Glomerular visceral epithelial cell (primary cell): ENCODE results near the gene TMEM256.

ENCODE experiments used
- DNase-seq: peaks from one replicate; pipeline ENCODE4 v3.0.0-alpha.2; 2016; ENCODE audit errors: extremely low spot score

The TMEM256 gene

GRCh38 chr17:7408252-7408727 is 4.4 kb upstream of the TMEM256 start:
- no peak for DNase-seq

DNA sequence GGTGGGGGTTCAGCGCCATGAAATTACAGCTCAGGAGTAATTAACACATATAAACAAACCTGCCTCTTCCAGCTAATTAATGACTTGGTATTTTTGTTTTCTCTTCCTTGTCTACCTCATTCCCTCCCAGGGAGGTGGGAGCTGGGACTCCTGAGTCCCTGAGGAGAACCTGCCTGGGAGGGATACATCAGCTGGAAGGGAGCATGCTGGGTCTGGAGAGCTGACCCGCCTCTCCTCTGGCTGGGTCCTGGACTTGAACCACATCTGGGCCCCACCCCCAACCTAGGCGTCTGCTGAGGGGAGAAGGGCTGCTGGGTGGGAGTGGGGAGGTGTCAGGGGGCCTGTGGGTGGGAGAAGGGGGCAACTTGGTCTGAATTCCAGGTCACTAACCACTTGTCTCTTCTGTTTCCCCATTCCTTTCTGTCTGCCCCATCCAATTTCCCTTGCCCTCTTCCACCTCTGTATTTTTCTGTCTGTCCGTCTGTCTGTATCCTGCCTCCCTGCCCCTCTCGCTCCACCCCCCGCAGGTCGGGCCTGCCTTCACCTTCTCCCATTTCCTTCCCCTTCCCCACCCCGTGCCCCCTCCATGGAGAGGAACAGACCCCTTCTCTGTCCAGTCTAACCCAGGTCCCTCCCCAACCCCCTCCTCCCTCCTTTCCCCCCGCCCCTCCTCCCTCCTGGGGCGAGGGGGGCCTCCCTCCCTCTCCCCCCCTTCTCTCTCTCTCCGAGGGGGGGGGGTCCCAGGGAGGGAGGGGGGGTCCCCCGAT is 3.8 kb upstream of the TMEM256 start, which contains the start of gene NLGN2:
Gene NLGN2, plus strand, starts transcription at position 361 of the 767 bp plus-strand sequence. CDS start 411 bp downstream, outside the sequence.
- DNase-seq = no peak

DNA sequence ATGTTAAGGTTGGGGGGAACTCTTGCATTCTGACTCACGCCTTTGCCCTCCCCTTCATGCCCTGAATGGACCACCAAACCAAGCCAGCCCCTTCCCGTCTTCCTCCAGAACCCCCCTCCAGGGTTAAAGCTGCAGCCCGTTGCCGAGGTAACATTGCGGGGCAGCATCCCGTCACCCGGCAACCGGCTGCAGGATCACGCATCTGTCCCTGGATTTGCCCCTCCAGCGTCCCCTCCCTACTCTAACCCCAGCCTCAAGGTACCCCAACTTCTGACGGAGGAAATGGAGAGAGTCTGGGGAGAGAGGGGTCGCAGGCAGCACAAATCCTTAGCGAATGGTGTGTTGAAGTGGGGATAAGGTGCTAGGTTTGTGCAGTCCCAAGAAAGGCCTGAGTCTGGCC is 3.2 kb upstream of the TMEM256 start:
- no peak for DNase-seq

GRCh38 chr17:7406235-7406825 is 2.4 kb upstream of the TMEM256 start:
- DNase-seq = no peak

- DNase-seq = no peak
Observed at GRCh38 chr17:7405350-7406234, 1.7 kb upstream of the TMEM256 start.

DNA sequence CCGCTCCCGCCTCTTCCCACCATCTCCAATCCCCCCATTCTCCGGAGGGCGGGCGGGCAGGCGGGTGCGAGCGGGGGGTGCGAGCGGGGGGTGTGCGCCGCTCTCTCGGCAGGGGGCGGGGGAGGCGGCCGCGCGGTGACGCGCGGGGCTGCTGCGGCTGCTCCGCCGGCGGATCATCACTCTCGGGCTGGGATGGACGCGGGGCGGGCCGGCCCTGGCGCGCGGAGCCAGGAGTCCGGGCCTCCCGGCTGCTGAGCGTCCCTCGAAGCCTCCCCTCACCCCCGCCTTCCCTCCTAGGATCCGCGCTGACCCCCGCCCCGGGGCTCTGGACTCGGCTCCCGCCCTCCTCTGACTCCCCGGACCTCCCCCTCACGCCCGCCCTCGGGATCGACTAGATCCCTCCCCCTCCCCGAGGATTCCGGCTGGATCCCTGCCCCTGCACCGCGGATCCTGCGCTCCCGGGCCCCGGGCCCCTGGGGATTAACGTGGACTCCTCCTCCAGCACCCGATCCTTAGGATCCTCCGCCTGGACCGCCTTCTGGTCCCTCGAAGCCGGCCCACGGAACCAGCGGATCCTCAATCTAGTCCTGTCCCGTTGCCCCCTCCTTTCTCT is 946 bp upstream of the TMEM256 start:
- no peak for DNase-seq

DNA sequence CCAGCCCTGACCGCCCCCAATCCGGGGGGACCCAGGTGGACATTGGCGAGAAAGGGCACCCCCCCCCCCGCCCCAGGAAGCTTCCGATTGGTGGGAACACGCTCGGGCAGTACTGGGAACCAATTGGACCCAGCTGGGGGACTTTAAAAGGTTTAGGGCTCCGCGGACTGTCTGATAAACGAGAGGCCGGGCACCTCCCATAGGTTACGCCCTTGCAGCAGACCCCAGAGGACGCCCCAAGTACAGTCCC is 245 bp downstream of the TMEM256 start:
- peak; percentile 77 for DNase-seq

GRCh38 chr17:7403043-7403726 is 712 bp downstream of the TMEM256 start:
- no peak for DNase-seq

GRCh38 chr17:7398612-7399011 is 5.3 kb downstream of the TMEM256 start:
- DNase-seq = no peak

DNA sequence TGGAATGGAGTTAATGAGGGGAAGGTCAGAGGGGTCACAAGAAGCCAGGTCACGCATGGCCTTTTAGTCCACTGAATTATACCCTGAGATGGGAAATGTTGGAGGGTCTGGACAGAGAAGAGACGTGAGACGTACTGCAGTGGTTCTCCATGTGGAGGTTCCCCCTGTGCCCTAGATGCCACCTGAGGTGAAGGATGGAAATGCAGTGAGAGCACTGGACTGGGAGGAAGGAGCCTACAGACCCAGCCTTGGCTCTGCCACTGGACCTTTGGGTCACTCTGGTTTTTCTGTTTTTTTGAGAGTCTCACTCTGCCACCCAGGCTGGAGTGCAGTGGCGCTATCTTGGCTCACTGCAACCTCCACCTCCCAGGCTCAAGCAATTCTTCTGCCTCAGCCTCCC is 7.8 kb downstream of the TMEM256 start:
- no peak for DNase-seq

DNA sequence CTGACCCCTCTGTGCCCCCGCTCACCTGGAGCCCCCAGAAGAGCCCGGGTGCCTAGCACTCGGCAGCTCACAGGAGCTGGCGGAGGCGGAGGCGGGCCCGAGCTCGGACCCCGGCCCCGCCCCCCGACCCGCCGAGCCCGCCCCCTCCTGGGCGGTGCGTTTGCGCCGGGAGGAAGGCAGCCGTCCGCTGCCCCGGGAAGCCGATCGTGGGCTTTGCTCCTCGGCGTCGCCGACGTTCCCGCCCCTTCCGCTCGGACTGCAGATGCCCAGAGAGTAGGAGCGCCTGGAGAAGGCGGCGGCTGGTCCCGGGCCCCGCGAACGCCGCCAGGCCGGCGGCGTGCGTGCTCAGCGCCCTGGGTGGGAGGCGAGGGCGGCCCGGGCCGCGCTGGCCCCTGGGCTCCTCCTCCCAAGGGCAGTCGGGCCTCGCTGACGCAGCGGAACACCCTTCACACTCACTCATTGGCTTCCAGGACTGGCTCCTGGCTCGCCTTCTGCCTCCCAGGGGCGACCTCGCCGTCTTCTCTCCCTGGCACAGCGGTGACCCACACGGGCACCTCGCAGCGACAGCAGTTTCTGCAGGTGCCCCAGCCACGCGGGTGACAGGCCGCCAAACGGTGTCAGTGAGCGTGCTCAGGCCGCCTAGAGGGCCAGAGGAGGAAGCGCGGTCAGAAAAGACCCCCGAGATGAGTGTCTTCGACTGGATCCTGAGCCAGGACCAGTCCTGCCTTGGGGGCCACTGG is 9.3 kb downstream of the TMEM256 start, which contains the start of gene PLSCR3:
Gene PLSCR3, minus strand, starts transcription at position 74 of the 740 bp plus-strand sequence. CDS start 415 bp downstream, outside the sequence.
- DNase-seq = peak; percentile 92

DNA sequence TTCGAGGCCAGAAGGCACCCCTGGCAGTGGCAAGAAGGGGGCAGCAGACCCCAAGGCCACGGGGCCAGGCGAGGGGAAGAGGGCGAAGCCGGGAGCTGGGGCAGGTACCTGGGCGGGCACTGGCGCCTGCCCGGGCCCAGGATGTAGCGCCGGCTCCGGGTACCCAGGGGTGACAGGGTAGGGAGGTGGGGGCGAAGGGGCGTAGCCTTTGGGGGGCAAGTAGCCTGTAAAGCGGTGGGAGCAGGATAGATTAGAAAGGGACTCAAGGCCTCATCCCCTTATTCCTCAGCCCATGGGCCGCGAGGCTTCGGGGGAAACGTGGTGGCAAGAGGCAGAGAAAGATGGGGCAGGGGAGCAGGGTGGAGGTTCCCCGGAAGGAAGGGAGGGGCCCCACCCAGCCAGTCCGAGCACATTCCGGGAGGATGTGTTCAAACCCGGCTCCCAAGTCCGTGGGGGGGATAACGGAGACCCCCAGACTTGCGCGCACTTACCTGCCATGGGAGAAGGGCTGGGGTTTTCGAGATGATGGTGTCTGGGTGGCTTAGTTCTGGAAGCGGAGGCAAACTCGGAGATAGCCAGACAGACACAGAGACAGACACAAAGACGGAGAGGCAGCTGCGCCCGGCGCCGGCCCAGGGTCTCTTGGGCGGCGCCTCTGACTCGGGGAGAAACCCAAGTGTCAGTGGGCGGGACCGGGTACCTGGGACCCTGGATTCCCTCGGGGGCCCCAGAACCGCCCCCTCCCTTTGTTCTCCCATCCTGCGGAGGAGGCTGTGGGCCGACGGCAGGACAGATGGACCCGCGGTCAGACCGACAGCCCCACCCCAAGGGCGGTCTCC is 10.1 kb downstream of the TMEM256 start:
- DNase-seq = peak; percentile 53

DNA sequence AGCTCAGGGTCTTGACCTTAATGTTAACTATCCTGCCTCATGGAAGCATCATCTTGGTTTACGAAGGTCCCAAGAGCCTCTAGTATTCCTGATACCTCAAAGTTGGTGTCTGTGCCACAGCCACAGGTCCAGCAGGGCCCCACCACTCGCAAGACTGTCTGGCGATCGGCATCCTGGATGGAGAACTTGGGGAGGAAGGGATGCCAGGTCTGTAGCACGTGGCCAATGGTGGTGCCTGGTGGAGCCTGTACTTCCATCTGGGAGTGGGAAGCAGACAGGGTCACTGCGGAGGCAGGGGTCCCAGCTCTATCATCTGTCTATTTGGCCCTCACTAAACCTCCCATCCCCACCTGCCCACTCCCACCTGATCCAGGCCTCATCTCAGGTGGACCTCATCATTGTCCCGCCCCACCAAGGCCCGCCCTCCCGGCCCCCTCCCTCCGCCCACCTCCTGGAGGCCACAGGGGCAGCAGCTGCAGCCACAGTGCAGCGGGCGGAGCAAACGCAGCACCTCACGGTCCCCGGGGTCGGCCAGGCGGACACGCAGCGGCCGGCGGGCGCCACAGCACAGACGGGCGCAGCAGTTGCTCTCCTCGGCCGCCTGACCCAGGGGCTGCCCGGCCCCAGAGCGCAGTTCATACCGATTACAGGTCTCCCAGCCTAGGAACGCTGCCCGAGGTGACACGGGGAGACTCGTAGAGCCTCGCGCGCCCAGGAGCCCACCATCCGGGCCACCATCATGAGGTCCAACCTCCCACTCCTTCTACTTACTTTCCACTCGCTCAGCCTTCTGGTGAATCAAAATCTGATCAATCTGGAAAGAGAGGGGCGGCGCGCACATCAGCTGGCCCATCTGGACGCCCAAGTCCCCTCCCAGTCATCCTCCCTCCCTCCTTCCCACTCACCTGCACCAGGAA is 10.9 kb downstream of the TMEM256 start:
- DNase-seq = no peak

DNA sequence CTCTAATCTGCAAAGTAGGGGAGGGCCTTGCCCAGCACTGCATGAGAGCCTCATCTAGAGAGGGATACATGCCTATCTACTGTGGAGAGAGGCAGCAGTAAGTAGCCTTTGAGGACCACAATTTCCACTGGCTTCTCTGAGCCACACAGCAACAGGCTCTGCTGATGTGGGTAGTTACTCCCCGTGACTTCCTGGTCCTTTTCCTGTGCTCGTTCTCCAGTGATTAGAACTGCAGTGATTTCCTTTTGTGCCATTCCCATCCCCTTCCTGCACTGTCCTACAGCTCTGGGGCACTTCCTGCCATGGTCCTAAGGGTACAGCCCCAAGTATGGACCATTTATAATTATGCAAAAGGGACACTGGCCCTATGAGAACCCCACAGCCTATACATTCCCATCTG is 12.6 kb downstream of the TMEM256 start:
- no peak for DNase-seq

DNA sequence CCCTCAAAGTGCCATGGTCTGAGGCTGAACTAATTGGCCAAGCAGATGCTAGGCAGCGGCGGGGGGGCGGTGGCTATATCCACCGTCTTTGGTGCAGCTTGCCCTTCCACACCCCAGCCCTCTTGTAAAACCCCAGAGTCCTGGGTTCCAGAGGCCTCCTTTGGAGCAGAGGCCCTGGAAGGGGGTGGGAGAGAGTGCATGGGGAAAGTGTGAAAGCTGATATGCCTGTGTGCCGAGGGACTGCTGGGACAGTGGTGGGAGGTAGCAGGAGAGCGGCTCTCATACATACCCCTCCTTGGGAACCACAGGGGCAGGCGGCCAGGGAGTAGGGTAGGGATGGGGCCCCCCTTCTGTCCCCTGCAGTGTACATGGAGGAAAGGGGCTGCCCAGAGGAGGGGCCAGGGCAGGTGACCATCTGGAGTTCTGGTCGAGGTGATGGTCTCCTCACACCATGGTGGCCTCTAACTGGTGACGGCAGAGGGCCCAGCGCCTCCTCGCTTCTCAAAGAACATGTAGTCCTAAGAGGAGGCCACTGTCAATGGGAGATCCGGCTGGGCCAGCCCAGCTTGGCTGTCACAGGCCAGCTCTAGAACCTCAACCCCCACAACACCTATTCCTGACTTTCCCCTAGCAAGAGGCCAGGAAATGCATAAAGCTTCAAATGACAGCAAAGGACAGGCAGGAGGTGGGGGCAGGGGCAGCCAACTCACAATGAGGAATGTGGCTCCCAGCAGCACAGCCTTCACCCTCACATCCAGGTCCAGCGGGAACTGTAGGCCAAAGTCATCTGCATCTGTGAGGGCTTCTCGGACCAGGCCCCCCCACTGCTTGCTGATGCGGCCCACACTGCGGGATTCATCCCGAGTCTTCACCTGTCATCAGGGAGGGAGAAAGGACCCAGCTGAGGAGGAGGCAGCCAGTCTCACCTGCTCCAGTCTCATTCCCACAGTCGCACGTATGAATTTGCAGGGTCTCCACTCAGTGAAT is 13.7 kb downstream of the TMEM256 start:
- no peak for DNase-seq

- no peak for DNase-seq
Observed at GRCh38 chr17:7388856-7389255, 15.0 kb downstream of the TMEM256 start.

GRCh38 chr17:7384489-7385081 is 19.3 kb downstream of the TMEM256 start:
- DNase-seq = no peak
